ENCODE data around the gene PHF11. TPM values are rescaled to one million over a fixed set of nuclear protein-coding genes. Genes with fewer than 3 reads are reported as not detected.

The PHF11 gene
- total and polyA plus RNA-seq, 2 experiments from 2014 or later: 7.4 to 13.5 TPM

DNA sequence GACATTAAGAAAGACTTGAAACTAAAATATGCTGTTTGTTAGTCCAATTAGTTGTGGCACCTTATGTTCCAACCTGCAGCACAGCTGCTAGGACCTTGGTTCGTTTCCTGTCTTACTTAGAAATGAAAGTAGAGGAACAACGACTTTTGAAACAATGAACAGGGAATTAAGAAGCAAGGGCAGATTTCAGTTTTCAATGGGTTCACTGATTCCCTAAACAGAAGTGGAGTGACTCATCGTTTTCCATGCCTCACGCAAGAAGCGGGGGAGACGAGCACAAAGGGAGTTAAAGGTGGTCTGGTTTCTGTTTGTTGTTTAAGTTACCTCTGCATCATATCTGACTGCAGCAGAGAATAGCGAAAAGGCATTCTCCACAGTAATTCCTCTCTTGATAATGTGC, 44.8 kb downstream of the PHF11 start:
- no peak for ATAC-seq
- peaks cover 14% of the 10 kb centered on the region; the same call in 1 of the 2 replicates for H3K36me3 ChIP-seq (ENCODE audit: insufficient read depth)
- no peaks in the 10 kb centered on the region for H3F3A ChIP-seq (replicated peaks; ENCODE audit: low read depth)
- no peak overlapping the region for H3K4me3 ChIP-seq
- H3K27ac ChIP-seq (ENCODE audit: low read depth): peak overlapping the region; percentile 73; the same call in 1 of the 2 replicates
- TF ChIP-seq JUNB (IDR thresholded peaks at IDR 0.05; ENCODE audit: unreplicated experiment) (no peak), CREB1 (CRISPR knock-in tag; IDR thresholded peaks at IDR 0.05; ENCODE audit: low read depth) (no peak), STAT1 (IDR thresholded peaks at IDR 0.05; ENCODE audit: unreplicated experiment) (no peak), EZH2 (IDR thresholded peaks at IDR 0.05; ENCODE audit: low read depth, unreplicated experiment) (no peak), POLR2AphosphoS5 (IDR thresholded peaks at IDR 0.05; ENCODE audit: low read depth) (no peak), ZNF331 (CRISPR knock-in tag; IDR thresholded peaks at IDR 0.05; ENCODE audit: low read depth) (no peak), EZH2phosphoT487 (IDR thresholded peaks at IDR 0.05; ENCODE audit: unreplicated experiment) (no peak), ZNF114 (CRISPR knock-in tag; IDR thresholded peaks at IDR 0.05) (no peak), NANOG (IDR thresholded peaks at IDR 0.05; ENCODE audit: borderline replicate concordance) (no peak)
- TF ChIP-seq, protein P1, sequence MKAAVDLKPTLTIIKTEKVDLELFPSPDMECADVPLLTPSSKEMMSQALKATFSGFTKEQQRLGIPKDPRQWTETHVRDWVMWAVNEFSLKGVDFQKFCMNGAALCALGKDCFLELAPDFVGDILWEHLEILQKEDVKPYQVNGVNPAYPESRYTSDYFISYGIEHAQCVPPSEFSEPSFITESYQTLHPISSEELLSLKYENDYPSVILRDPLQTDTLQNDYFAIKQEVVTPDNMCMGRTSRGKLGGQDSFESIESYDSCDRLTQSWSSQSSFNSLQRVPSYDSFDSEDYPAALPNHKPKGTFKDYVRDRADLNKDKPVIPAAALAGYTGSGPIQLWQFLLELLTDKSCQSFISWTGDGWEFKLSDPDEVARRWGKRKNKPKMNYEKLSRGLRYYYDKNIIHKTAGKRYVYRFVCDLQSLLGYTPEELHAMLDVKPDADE (IDR thresholded peaks at IDR 0.05): no peak
- TF ChIP-seq, protein P2, sequence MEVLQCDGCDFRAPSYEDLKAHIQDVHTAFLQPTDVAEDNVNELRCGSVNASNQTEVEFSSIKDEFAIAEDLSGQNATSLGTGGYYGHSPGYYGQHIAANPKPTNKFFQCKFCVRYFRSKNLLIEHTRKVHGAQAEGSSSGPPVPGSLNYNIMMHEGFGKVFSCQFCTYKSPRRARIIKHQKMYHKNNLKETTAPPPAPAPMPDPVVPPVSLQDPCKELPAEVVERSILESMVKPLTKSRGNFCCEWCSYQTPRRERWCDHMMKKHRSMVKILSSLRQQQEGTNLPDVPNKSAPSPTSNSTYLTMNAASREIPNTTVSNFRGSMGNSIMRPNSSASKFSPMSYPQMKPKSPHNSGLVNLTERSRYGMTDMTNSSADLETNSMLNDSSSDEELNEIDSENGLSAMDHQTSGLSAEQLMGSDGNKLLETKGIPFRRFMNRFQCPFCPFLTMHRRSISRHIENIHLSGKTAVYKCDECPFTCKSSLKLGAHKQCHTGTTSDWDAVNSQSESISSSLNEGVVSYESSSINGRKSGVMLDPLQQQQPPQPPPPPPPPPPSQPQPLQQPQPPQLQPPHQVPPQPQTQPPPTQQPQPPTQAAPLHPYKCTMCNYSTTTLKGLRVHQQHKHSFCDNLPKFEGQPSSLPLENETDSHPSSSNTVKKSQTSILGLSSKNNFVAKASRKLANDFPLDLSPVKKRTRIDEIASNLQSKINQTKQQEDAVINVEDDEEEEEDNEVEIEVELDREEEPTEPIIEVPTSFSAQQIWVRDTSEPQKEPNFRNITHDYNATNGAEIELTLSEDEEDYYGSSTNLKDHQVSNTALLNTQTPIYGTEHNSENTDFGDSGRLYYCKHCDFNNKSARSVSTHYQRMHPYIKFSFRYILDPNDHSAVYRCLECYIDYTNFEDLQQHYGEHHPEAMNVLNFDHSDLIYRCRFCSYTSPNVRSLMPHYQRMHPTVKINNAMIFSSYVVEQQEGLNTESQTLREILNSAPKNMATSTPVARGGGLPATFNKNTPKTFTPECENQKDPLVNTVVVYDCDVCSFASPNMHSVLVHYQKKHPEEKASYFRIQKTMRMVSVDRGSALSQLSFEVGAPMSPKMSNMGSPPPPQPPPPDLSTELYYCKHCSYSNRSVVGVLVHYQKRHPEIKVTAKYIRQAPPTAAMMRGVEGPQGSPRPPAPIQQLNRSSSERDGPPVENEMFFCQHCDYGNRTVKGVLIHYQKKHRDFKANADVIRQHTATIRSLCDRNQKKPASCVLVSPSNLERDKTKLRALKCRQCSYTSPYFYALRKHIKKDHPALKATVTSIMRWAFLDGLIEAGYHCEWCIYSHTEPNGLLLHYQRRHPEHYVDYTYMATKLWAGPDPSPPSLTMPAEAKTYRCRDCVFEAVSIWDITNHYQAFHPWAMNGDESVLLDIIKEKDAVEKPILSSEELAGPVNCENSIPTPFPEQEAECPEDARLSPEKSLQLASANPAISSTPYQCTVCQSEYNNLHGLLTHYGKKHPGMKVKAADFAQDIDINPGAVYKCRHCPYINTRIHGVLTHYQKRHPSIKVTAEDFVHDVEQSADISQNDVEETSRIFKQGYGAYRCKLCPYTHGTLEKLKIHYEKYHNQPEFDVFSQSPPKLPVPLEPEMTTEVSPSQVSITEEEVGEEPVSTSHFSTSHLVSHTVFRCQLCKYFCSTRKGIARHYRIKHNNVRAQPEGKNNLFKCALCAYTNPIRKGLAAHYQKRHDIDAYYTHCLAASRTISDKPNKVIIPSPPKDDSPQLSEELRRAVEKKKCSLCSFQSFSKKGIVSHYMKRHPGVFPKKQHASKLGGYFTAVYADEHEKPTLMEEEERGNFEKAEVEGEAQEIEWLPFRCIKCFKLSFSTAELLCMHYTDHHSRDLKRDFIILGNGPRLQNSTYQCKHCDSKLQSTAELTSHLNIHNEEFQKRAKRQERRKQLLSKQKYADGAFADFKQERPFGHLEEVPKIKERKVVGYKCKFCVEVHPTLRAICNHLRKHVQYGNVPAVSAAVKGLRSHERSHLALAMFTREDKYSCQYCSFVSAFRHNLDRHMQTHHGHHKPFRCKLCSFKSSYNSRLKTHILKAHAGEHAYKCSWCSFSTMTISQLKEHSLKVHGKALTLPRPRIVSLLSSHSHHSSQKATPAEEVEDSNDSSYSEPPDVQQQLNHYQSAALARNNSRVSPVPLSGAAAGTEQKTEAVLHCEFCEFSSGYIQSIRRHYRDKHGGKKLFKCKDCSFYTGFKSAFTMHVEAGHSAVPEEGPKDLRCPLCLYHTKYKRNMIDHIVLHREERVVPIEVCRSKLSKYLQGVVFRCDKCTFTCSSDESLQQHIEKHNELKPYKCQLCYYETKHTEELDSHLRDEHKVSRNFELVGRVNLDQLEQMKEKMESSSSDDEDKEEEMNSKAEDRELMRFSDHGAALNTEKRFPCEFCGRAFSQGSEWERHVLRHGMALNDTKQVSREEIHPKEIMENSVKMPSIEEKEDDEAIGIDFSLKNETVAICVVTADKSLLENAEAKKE (CRISPR knock-in tag; IDR thresholded peaks at IDR 0.05): no peak
- TF ChIP-seq, protein P3, sequence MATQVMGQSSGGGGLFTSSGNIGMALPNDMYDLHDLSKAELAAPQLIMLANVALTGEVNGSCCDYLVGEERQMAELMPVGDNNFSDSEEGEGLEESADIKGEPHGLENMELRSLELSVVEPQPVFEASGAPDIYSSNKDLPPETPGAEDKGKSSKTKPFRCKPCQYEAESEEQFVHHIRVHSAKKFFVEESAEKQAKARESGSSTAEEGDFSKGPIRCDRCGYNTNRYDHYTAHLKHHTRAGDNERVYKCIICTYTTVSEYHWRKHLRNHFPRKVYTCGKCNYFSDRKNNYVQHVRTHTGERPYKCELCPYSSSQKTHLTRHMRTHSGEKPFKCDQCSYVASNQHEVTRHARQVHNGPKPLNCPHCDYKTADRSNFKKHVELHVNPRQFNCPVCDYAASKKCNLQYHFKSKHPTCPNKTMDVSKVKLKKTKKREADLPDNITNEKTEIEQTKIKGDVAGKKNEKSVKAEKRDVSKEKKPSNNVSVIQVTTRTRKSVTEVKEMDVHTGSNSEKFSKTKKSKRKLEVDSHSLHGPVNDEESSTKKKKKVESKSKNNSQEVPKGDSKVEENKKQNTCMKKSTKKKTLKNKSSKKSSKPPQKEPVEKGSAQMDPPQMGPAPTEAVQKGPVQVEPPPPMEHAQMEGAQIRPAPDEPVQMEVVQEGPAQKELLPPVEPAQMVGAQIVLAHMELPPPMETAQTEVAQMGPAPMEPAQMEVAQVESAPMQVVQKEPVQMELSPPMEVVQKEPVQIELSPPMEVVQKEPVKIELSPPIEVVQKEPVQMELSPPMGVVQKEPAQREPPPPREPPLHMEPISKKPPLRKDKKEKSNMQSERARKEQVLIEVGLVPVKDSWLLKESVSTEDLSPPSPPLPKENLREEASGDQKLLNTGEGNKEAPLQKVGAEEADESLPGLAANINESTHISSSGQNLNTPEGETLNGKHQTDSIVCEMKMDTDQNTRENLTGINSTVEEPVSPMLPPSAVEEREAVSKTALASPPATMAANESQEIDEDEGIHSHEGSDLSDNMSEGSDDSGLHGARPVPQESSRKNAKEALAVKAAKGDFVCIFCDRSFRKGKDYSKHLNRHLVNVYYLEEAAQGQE (IDR thresholded peaks at IDR 0.05; ENCODE audit: unreplicated experiment): no peak
- TF ChIP-seq, protein P4, sequence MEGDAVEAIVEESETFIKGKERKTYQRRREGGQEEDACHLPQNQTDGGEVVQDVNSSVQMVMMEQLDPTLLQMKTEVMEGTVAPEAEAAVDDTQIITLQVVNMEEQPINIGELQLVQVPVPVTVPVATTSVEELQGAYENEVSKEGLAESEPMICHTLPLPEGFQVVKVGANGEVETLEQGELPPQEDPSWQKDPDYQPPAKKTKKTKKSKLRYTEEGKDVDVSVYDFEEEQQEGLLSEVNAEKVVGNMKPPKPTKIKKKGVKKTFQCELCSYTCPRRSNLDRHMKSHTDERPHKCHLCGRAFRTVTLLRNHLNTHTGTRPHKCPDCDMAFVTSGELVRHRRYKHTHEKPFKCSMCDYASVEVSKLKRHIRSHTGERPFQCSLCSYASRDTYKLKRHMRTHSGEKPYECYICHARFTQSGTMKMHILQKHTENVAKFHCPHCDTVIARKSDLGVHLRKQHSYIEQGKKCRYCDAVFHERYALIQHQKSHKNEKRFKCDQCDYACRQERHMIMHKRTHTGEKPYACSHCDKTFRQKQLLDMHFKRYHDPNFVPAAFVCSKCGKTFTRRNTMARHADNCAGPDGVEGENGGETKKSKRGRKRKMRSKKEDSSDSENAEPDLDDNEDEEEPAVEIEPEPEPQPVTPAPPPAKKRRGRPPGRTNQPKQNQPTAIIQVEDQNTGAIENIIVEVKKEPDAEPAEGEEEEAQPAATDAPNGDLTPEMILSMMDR (conservative IDR thresholded peaks at IDR 0.05; ENCODE audit: low read depth in 2 of 2): no peak
- H3K79me2 ChIP-seq (replicated peaks; ENCODE audit: insufficient read depth): no peaks in the 10 kb centered on the region
- no peak for DNase-seq (ENCODE audit: low spot score)
- no peaks in the 10 kb centered on the region for H3K9me3 Mint-ChIP-seq
- no peaks in the 10 kb centered on the region for H3K27me3 ChIP-seq (ENCODE audit: insufficient read depth)
- no peaks in the 10 kb centered on the region for H3K27me3 Mint-ChIP-seq (ENCODE audit: insufficient read depth, low read depth, poor library complexity)
- no peaks in the 10 kb centered on the region for H3K4me1 ChIP-seq (ENCODE audit: insufficient read depth)
- peak overlapping the region; percentile 91 for H3K27ac Mint-ChIP-seq
- H3K9me2 ChIP-seq (ENCODE audit: insufficient read depth): no peaks in the 10 kb centered on the region
- H3K4me1 Mint-ChIP-seq: no peaks in the 10 kb centered on the region; the same call in 2 of the 3 replicates
- no peaks in the 10 kb centered on the region for H4K20me1 ChIP-seq (replicated peaks; ENCODE audit: insufficient read depth)
- no peak overlapping the region for H2AFZ ChIP-seq
- no peak overlapping the region for H3K4me2 ChIP-seq
- peaks cover 21% of the 10 kb centered on the region for H3K36me3 Mint-ChIP-seq (ENCODE audit: low read depth)
- no peak overlapping the region for H3K4me3 Mint-ChIP-seq

Measured in GM23338 (cell line).